Measurements from ENCODE around the gene GNRH2.
"Not testable (repeated sequence)": the region's sequence is repeated elsewhere in the genome, so short reads cannot be mapped to it uniquely, and the experiment has no call there.

Gene GNRH2

GRCh38 chr20:3043322-3043721 lies at the start of gene GNRH2:
Gene GNRH2, plus strand, starts transcription at chr20:3043622. Its CDS starts 793 bp downstream, at chr20:3044415.
- DNase-seq: no peak

GRCh38 chr20:2995796-2996195 lies 47.6 kb upstream of the GNRH2 start:
- DNase-seq: no peak

- no peak for DNase-seq
These were observed 44.7 kb upstream of the GNRH2 start for GRCh38 chr20:2998728-2999127.

- DNase-seq: peak; percentile 42 to 82 (median 58)
These were observed 42.4 kb upstream of the GNRH2 start for GRCh38 chr20:3000852-3001523.

- no peak for DNase-seq
These were observed 40.0 kb upstream of the GNRH2 start for GRCh38 chr20:3003416-3003815.

- DNase-seq: peak in 2 of 3 experiments; percentile 15 to 54
These were observed 32.3 kb upstream of the GNRH2 start for GRCh38 chr20:3010985-3011723.

GRCh38 chr20:3011752-3012151 lies 31.7 kb upstream of the GNRH2 start:
- DNase-seq: no peak

GRCh38 chr20:3013771-3014170 lies 29.7 kb upstream of the GNRH2 start:
- no peak for DNase-seq

GRCh38 chr20:3014179-3014578 lies 29.2 kb upstream of the GNRH2 start:
- no peak for DNase-seq

- no peak for DNase-seq
These were observed 28.8 kb upstream of the GNRH2 start for GRCh38 chr20:3014662-3015061.

- not testable (repeated sequence) for DNase-seq
These were observed 28.1 kb upstream of the GNRH2 start for GRCh38 chr20:3015302-3015701.

GRCh38 chr20:3021327-3021726 lies 22.1 kb upstream of the GNRH2 start:
- DNase-seq: no peak

- DNase-seq: no peak
These were observed 21.6 kb upstream of the GNRH2 start for GRCh38 chr20:3021777-3022176.

- not testable (repeated sequence) for DNase-seq
These were observed 20.6 kb upstream of the GNRH2 start for GRCh38 chr20:3022559-3023490.

- no peak for DNase-seq
These were observed 15.4 kb upstream of the GNRH2 start for GRCh38 chr20:3027987-3028386.

- no peak for DNase-seq
These were observed 11.8 kb upstream of the GNRH2 start for GRCh38 chr20:3031524-3032147.

- DNase-seq: no peak
These were observed 10.8 kb upstream of the GNRH2 start for GRCh38 chr20:3032624-3033023.

- DNase-seq: no peak
These were observed 5.8 kb upstream of the GNRH2 start for GRCh38 chr20:3037654-3038053.

GRCh38 chr20:3038454-3038853 lies 5.0 kb upstream of the GNRH2 start:
- DNase-seq: no peak

- no peak for DNase-seq
These were observed 4.0 kb upstream of the GNRH2 start for GRCh38 chr20:3039426-3039825.

GRCh38 chr20:3040086-3040485 lies 3.3 kb upstream of the GNRH2 start:
- no peak for DNase-seq

- peak; percentile 39 to 66 (median 62) for DNase-seq
These were observed 1.5 kb upstream of the GNRH2 start for GRCh38 chr20:3041854-3042409.

GRCh38 chr20:3042625-3043024 lies 797 bp upstream of the GNRH2 start:
- DNase-seq: peak in 2 of 3 experiments; percentile 44 to 62

Data from NCI-H1417 (cell line).